Immature natural killer cell (primary cell): ENCODE results near the gene AKAP8. TPM values are rescaled to one million over a fixed set of nuclear protein-coding genes. Genes with fewer than 3 reads are reported as not detected.

Experiments used
- DNase-seq, 3 donors: peaks; one replicate each; pipeline ENCODE4 v3.0.0; 2022; ENCODE audit warnings: mixed read lengths in 1 of 3
- H3K27ac Mint-ChIP-seq, 6 donors: one replicate each; pipeline ENCODE4 v1.8.0; 2020; ENCODE audit warnings: mixed read lengths in 6 of 6, mild to moderate bottlenecking in 5 of 6, inconsistent platforms in 4 of 6, moderate library complexity in 3 of 6
- H3K27me3 Mint-ChIP-seq, 3 donors: one replicate each; pipeline ENCODE4 v1.8.0; 2020 to 2021; ENCODE audit warnings: low read depth in 3 of 3, mild to moderate bottlenecking in 3 of 3, mixed read lengths in 3 of 3, moderate library complexity in 3 of 3, inconsistent platforms in 1 of 3
- H3K36me3 Mint-ChIP-seq, 3 donors: one replicate each; pipeline ENCODE4 v1.8.0; 2020; ENCODE audit warnings: mixed read lengths in 3 of 3, inconsistent platforms in 2 of 3, mild to moderate bottlenecking in 2 of 3
- H3K4me1 Mint-ChIP-seq, 2 donors: one replicate each; pipeline ENCODE4 v1.8.0; 2020; ENCODE audit warnings: inconsistent platforms in 2 of 2, mild to moderate bottlenecking in 2 of 2, mixed read lengths in 2 of 2, moderate library complexity in 1 of 2
- H3K4me3 Mint-ChIP-seq, 5 donors: one replicate each; pipeline ENCODE4 v1.8.0; 2020; ENCODE audit warnings: mild to moderate bottlenecking in 5 of 5, mixed read lengths in 5 of 5, inconsistent platforms in 3 of 5, moderate library complexity in 3 of 5
- H3K9me3 Mint-ChIP-seq, 6 donors: one replicate each; pipeline ENCODE4 v1.8.0; 2020; ENCODE audit warnings: mild to moderate bottlenecking in 6 of 6, mixed read lengths in 6 of 6, inconsistent platforms in 4 of 6, moderate library complexity in 3 of 6
- polyA plus RNA-seq, 3 donors: library from polyadenylated mRNA; unstranded; fragments of 300-500 nt; fragmentation: Illumina TruSeq; gene quantifications; one replicate each; pipeline ENCODE4 v1.2.3, GENCODE V29; 2021

AKAP8 gene
- polyA plus RNA-seq, 3 donors from 2014 or later = 7.8 to 21.9 (median 11.1) TPM

DNA sequence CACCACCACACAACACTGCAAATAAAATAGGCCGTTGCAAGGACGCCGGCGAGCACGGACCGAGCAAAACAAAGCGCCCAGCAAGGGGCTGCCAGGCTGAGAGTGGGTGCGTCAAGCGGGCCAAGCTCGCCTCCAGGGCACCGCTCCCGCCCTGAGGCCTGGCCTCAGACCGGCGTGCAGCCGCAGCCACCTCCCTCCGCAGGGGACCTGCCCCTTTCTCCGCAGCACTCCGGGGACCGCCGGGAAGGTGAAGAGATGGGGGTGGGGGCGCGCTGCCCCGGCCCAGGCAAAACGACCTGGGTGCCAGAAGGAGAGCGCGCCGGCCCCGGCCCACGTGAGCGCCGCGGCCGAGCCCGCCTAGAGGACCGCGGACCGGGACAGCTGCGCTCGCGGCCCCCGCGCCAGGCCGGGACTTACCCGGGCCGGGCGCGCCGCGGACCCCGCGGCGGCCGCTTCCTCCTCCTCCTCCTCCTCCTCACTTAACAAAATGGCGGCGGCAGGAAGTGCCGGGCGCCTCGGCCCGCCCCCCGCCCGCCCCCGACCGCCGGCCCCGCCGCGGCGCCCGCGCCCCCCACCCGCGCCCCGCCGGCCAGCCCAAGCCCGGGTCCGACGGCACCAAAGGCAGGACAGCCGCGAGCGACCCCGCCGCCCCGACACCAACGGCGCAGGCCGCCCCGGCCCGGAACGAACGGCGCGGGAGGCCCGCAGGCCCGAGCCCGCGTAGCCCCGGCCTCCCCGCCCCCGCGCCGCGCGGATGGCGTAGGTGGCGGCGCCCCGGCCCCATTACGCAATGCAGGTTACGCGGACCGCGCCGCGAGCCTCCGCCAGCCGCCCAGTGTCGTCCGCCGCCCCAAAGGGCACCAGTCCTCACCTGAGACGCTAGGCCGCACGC lies 47.9 kb downstream of the AKAP8 start:
- Mint-ChIP-seq H3K27me3 (peaks cover 7 to 16% (median 15%) of the 10 kb centered on the region in 3 donors), H3K27ac (peak overlapping the region; percentile 92 to 99 (median 96))

DNA sequence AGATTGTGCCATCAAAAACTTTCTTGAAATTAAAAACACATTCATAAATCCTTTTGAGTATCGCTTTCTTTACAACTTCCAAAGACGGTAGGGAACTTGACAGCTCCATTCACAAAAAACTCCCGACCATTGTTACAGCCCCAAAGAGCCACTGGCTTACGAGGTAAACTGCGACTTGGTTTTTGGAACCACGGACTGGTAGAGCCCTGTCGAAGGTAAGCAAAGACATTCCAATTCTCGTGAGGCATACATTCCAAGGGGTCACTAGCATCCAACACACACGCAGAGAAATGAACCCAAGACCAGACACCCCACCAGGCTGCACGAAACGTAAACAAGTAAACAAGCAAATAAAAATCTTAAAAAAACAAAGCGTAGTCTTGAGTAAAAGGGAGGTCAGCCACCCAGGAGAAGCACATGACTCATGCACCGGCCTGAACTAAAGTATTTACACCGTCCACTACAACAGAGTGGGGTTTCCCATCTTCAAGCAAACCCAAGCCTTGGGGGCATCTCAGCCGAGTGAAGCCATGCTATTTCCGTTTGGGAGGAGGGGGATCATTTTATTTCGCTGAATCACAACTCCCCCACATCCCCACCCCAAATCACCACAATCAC lies 48.7 kb downstream of the AKAP8 start:
- Mint-ChIP-seq H3K36me3 (no peaks in the 10 kb centered on the region), H3K4me1 (peaks cover 54 to 57% of the 10 kb centered on the region in 2 donors), H3K27me3 (peaks cover 7 to 15% (median 13%) of the 10 kb centered on the region in 3 donors), H3K9me3 (no peaks in the 10 kb centered on the region), H3K27ac (peak overlapping the region; percentile 92 to 99 (median 96)), H3K4me3 (peak overlapping the region; percentile 93 to 99 (median 96))
- DNase-seq = no peak

More for the DNA sequence above, 47.9 kb downstream of the AKAP8 start:
- H3K9me3 Mint-ChIP-seq = no peaks in the 10 kb centered on the region
- H3K4me1 Mint-ChIP-seq = peaks cover 46 to 52% of the 10 kb centered on the region in 2 donors
- peak overlapping the region; percentile 93 to 99 (median 96) for H3K4me3 Mint-ChIP-seq
- DNase-seq = peak; percentile 71 to 74 (median 73)
- H3K36me3 Mint-ChIP-seq = peaks cover 0 to 3% (median 0%) of the 10 kb centered on the region in 3 donors

DNA sequence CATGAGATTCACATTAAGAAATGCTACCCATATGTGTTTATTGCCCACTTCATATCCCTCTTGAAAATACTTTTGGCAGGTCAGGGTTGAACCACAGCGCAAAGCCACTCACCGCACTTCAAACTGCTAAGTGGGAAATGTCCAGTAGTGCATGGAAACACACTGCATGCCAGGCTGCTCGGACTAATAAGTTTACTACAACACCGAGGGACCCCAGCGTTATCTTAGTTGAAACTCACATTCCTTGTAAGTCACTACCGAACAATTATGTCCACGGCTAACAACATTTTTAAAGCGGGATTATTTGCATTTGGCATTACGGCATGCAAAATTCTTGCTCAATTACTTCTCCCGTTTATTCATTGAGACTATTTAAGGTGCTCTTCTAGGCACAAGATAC lies 51.3 kb downstream of the AKAP8 start:
- Mint-ChIP-seq H3K4me3 (peak overlapping the region in 3 of 5 donors; percentile 31 to 72 (median 40)), H3K36me3 (no peaks in the 10 kb centered on the region), H3K9me3 (peaks cover 0 to 2% (median 0%) of the 10 kb centered on the region in 6 donors), H3K4me1 (peaks cover 79 to 81% of the 10 kb centered on the region in 2 donors), H3K27ac (peak overlapping the region in 3 of 6 donors; percentile 50 to 62 (median 60)), H3K27me3 (peaks cover 7 to 15% (median 13%) of the 10 kb centered on the region in 3 donors)
- no peak for DNase-seq

DNA sequence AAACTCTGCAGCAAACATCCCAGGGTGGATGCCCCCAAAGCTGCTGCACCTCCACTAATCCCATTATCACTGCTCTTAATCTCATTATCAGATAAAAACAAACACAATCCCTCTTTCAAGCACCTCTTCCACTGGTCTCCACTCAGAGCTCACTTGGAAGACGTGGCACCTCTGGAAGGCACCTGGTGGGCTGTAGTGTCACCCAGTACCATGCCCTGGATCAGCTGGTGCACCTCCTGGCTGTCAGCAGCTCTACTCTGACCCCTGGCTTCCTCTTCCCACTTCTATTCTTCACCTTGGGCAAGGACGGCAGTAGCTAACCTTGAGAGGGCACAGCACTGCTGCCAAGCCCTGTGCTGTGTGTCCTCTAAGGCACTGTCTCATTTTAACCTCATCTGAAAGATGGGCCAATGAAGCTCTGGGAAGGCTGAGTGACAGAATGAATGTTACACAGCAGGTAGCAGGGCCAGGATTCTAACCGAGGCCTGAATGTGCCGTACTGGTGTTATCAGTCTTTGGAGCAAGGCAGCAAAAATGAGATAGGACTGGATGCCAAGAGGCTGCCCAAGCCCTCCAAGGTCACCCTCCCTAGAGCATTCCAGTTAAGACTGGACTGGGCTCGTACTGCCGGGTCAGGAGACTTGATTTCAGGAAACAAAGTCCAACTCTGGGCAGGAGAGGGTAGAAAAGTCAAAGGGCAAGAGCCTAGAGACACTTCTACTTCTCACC lies 54.6 kb downstream of the AKAP8 start:
- Mint-ChIP-seq H3K9me3 (peaks cover 0 to 2% (median 0%) of the 10 kb centered on the region in 6 donors), H3K4me3 (peak overlapping the region; percentile 45 to 74 (median 60)), H3K36me3 (no peaks in the 10 kb centered on the region), H3K27me3 (peaks cover 0 to 3% (median 3%) of the 10 kb centered on the region in 3 donors), H3K4me1 (peaks cover 90 to 95% of the 10 kb centered on the region in 2 donors), H3K27ac (peak overlapping the region; percentile 11 to 87 (median 68))
- no peak for DNase-seq

DNA sequence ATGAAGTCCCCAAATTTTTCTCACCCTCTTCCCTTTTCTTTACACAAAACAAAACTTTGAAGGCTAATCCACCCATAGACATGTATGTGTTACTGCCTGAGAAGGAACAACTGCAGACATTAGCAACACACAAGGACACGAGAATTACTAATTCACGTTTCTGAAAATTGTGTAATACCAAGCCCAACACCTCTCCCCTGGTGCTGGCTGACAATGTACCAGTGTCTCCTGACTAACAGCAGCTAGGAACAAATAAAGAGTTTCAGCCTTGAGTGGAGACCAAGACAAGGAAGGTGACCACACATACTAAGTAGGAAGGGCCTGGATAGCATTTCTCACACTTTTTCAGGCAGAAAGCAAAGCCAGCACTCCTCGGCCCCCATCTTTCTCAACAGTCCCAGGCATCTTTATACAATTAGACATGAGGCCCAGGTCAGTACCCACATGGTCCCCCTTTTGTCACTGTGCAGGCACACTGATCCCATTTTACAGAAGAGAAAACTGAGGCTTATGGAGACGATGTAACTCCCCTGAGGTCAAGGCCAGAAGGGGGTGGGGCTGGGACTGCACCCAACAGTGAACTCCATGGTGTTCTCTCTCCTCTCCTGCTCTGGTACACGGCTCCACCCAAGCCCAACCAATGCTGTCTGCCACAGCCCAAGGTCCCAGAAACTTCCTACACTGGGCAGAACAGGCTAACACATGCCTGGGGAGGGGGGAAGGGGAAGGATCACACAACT lies 55.9 kb downstream of the AKAP8 start:
- Mint-ChIP-seq H3K27me3 (peaks cover 0 to 3% (median 3%) of the 10 kb centered on the region in 3 donors), H3K9me3 (peaks cover 0 to 2% (median 0%) of the 10 kb centered on the region in 6 donors), H3K4me3 (peak overlapping the region; percentile 25 to 74 (median 40)), H3K4me1 (peaks cover 88 to 92% of the 10 kb centered on the region in 2 donors), H3K27ac (peak overlapping the region; percentile 28 to 83 (median 62)), H3K36me3 (no peaks in the 10 kb centered on the region)
- no peak for DNase-seq

DNA sequence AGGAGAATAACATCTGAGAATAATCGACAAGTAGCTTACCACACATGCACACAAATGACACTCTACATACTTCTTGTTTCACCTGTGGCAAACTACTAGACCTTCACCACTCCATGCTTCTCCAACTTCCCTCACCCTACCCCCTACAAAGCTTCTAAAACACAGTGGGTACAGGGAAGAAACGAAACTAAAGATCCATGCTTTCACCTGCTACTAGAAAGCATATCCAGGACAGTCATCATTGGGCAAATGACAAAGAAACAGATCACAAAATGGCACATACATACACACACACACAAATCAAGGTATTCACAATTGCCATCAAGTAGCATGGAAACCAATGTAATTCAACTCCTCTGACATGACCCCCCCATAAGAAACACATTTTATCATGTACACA lies 57.8 kb downstream of the AKAP8 start:
- H3K27me3 Mint-ChIP-seq = no peaks in the 10 kb centered on the region
- DNase-seq = no peak
- H3K4me3 Mint-ChIP-seq = peak overlapping the region; percentile 17 to 57 (median 48)
- H3K4me1 Mint-ChIP-seq = peaks cover 88 to 92% of the 10 kb centered on the region in 2 donors
- no peaks in the 10 kb centered on the region for H3K36me3 Mint-ChIP-seq
- H3K27ac Mint-ChIP-seq = peak overlapping the region; percentile 24 to 65 (median 44)
- peaks cover 0 to 2% (median 0%) of the 10 kb centered on the region in 6 donors for H3K9me3 Mint-ChIP-seq

DNA sequence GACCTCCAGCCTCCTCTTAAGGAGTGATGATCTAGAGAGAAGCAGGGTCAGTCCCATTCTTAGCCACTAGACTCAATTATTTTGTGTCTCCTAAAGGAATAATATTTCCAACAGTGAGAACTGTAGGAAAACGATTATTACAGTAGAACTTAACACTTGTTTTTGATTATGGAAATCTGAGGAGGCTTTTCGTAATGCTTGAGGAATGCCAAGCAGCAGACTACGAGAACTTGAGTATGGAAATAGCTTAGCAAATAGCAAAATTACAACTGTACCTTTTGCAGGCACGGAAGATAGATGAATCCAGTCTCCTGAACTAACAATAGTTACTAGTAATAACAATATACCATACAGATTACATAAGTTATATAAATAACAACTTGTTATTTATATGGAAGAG lies 59.5 kb downstream of the AKAP8 start:
- peaks cover 0 to 2% (median 0%) of the 10 kb centered on the region in 6 donors for H3K9me3 Mint-ChIP-seq
- H3K4me1 Mint-ChIP-seq = peaks cover 88 to 90% of the 10 kb centered on the region in 2 donors
- DNase-seq = no peak
- peak overlapping the region in 3 of 6 donors; percentile 25 to 47 (median 46) for H3K27ac Mint-ChIP-seq
- H3K36me3 Mint-ChIP-seq = no peaks in the 10 kb centered on the region
- no peaks in the 10 kb centered on the region for H3K27me3 Mint-ChIP-seq
- peak overlapping the region in 3 of 5 donors; percentile 34 to 48 (median 42) for H3K4me3 Mint-ChIP-seq

DNA sequence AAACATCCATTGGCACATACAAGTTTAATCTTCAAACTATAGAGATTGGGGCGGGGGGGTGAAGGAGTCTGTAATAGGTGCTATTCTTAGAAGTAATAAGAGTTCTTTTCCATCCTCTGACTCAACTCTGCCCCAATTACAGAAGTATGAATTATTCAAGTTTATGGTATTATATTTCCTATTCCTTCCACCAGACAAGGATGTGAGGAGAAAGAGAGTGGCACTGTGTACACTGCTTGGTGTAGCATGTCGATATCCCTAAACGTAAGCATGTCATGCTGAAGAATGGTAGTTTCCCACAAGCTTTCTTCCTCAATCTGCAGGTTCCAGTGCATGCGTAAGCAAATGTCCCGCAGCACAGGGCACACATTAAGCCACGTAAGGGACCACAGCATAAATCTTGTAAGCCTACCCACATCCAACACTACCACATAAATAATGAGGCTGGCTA lies 61.3 kb downstream of the AKAP8 start:
- Mint-ChIP-seq H3K4me3 (peak overlapping the region; percentile 17 to 74 (median 60)), H3K4me1 (peaks cover 85 to 89% of the 10 kb centered on the region in 2 donors)

DNA sequence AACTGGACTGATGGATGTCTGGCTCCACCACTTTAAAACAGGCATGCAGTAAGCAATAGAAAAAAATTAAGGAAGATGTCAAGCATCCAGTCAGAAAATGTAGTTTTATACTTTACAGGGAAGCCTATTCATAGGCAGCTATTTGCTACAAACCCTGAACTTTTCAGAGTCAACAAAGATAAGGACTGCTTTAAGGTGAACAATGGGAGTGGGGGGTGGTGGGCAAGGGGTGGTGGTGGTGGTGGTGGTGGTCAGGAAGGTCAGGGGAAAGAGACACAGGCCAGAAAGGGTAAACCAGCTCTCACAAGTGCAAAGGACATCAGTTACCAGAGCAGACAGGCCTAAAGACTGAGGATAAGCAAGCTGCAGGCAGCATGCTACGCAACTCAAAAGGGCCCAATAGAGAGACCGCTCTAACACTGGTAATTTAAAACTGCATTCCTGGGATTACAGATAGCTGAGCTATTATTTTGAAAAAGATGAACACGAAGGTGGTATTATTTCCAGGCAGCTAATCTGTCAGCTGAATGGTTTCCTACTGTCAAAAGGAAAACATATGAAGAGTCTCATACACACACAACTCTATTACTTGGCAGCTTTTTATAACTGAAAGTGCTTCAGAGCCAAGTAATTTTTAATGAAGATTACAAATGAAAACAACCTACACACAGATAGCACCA lies 62.1 kb downstream of the AKAP8 start:
- Mint-ChIP-seq H3K4me1 (peaks cover 86 to 90% of the 10 kb centered on the region in 2 donors), H3K27ac (peak overlapping the region; percentile 48 to 88 (median 82)), H3K27me3 (peaks cover 0 to 3% (median 0%) of the 10 kb centered on the region in 3 donors), H3K36me3 (no peaks in the 10 kb centered on the region), H3K4me3 (peak overlapping the region; percentile 41 to 74 (median 60)), H3K9me3 (no peaks in the 10 kb centered on the region)
- DNase-seq = no peak

More for the DNA sequence above, 61.3 kb downstream of the AKAP8 start:
- no peaks in the 10 kb centered on the region for H3K36me3 Mint-ChIP-seq
- DNase-seq = no peak
- peak overlapping the region; percentile 48 to 84 (median 64) for H3K27ac Mint-ChIP-seq
- no peaks in the 10 kb centered on the region for H3K27me3 Mint-ChIP-seq
- H3K9me3 Mint-ChIP-seq = no peaks in the 10 kb centered on the region

DNA sequence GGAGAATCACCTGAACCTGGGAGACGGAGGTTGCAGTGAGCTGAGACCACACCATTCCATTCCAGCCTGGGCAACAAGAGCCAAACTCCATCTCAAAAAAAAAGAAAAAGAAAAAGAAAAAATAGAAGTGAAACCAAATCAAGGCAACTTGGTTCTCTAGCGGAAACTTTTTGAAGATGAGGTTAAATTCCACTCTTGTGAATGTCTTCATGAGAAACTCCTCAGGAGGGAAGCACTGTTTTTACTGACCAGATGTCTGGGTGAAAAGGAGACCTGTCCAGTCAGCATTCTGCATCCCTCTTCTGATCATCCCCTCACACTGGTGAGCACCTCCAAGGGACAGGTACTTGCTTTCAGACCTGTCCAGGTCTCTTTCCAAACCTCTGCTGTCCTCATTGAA lies 63.1 kb downstream of the AKAP8 start:
- peak overlapping the region; percentile 41 to 74 (median 53) for H3K4me3 Mint-ChIP-seq
- DNase-seq = no peak
- no peaks in the 10 kb centered on the region for H3K9me3 Mint-ChIP-seq
- H3K27me3 Mint-ChIP-seq = peaks cover 0 to 3% (median 0%) of the 10 kb centered on the region in 3 donors
- no peaks in the 10 kb centered on the region for H3K36me3 Mint-ChIP-seq
- H3K27ac Mint-ChIP-seq = peak overlapping the region; percentile 61 to 88 (median 82)
- H3K4me1 Mint-ChIP-seq = peaks cover 89 to 90% of the 10 kb centered on the region in 2 donors

DNA sequence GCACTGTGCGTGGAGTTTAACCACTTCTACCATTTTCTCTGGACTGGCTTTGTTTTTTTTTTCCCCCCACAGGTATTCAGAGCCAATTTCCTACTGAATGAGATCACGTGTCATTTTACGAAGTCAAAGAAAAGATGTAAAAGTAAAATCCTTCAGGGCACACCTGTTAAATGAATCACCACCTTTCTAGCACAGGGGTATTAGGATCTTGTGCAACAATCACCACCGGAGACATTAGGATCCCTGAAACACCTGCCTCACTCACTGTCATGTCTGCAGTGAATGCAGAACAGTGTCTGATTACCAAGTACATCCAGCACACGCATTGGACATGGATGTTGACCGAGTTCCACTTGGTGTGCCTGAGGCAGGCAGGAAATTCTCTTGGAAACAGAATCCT lies 64.5 kb downstream of the AKAP8 start:
- peak overlapping the region; percentile 2 to 60 (median 46) for H3K27ac Mint-ChIP-seq
- peaks cover 85 to 86% of the 10 kb centered on the region in 2 donors for H3K4me1 Mint-ChIP-seq
- DNase-seq = no peak
- peak overlapping the region; percentile 21 to 49 (median 40) for H3K4me3 Mint-ChIP-seq
- no peaks in the 10 kb centered on the region for H3K36me3 Mint-ChIP-seq
- H3K27me3 Mint-ChIP-seq = peaks cover 0 to 3% (median 0%) of the 10 kb centered on the region in 3 donors
- H3K9me3 Mint-ChIP-seq = no peaks in the 10 kb centered on the region

DNA sequence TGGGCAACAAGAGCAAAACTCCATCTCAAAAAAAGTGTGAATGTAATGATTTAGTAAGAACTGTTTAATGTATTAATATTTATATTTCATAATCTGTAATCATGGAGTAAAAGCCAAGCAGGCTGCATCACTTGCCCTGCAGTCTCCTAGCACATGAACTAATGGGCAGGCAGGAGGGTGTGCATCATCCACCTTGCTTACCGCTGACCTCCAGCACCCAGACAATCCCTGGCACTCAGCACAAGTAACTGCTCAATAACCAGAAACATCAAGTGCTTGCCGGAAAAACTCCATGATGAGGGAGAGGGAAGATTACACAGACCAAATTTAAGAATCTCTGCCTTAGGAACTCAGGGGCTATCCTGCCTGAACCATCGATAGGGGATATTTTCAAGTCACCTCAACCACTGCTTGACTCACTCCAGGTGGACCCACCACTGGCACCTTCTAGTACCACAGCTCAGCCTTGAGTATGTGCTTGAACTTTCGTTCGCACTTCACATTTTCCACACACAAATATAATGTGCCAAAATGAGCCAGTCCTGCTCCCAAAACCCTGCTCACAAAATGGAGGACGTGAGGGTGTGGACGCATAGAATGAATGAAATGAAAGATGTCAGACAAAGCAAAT lies 65.8 kb downstream of the AKAP8 start:
- H3K27ac Mint-ChIP-seq = peak overlapping the region in 5 of 6 donors; percentile 42 to 60 (median 55)
- no peaks in the 10 kb centered on the region for H3K9me3 Mint-ChIP-seq
- peak overlapping the region in 1 of 5 donors; percentile 48 for H3K4me3 Mint-ChIP-seq
- no peaks in the 10 kb centered on the region for H3K36me3 Mint-ChIP-seq
- no peak for DNase-seq
- peaks cover 86 to 87% of the 10 kb centered on the region in 2 donors for H3K4me1 Mint-ChIP-seq
- H3K27me3 Mint-ChIP-seq = peaks cover 0 to 3% (median 0%) of the 10 kb centered on the region in 3 donors
